AG09309 (cell line): Measurements from ENCODE around the gene HTRA3.

ENCODE experiments used
- DNase-seq: peaks from one replicate; pipeline ENCODE4 v3.0.0-alpha.2; 2010; ENCODE audit warnings: low read depth
- H3K4me3 ChIP-seq: 2 replicates; pipeline ENCODE4 v1.5.1; 2011; ENCODE audit warnings: mild to moderate bottlenecking, low read depth, low read length, moderate library complexity; ENCODE audit not compliant: control insufficient read depth
- CTCF ChIP-seq: IDR thresholded peaks from 2 replicates; pipeline ENCODE4 v1.5.1; 2011; ENCODE audit warnings: mild to moderate bottlenecking, low read depth, low read length, inconsistent platforms; ENCODE audit not compliant: insufficient read depth, control insufficient read depth; ENCODE audit errors: missing control alignments

The HTRA3 gene

GRCh38 chr4:8269535-8270417 lies at the start of gene HTRA3:
Gene HTRA3 (plus strand): TSS chr4:8269754. CDS start chr4:8269969, 215 bp downstream.
- no peak within 1 kb of the TSS for H3K4me3 ChIP-seq
- TF ChIP-seq CTCF, result no peak
- no peak for DNase-seq

- no peak overlapping the region for H3K4me3 ChIP-seq
- DNase-seq, result no peak
- TF ChIP-seq CTCF, result no peak
Measured at GRCh38 chr4:8220661-8221450, 48.7 kb upstream of the HTRA3 start.

- H3K4me3 ChIP-seq, result no peak overlapping the region
- DNase-seq, result peak; percentile 29
- no peak for TF ChIP-seq CTCF
Measured at GRCh38 chr4:8221476-8221875, 48.1 kb upstream of the HTRA3 start.

DNA sequence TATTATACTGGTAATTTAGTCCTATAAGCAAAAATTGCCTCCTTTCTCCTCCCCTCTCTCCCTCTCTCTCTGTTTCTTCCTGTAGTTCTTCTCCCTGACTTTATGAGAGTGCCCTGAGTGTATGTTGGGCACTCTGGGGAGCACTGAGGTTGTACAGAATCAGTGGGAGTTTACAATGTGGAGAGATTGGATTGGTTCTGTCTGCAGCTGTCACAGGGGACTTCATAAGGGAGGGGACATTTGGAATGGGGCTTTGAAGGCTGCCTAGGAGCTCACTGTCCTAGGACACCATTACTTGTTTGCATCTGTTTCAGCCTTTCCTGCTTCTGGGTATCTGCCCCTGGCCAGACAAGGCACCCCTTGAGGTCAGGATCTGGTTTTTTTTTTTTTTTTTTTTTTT lies 47.6 kb upstream of the HTRA3 start:
- TF ChIP-seq CTCF, result no peak
- DNase-seq, result no peak

GRCh38 chr4:8222609-8223388 lies 46.8 kb upstream of the HTRA3 start:
- H3K4me3 ChIP-seq, result no peak overlapping the region
- DNase-seq, result no peak
- no peak for TF ChIP-seq CTCF

More for the DNA sequence above, 47.6 kb upstream of the HTRA3 start:
- H3K4me3 ChIP-seq, result no peak overlapping the region
